HG03039 (cell line): ENCODE data around the gene YPEL5.
A peak's percentile ranks its signal among the peaks of the same experiment; 100 is the strongest.
"Not testable (repeated sequence)": the region's sequence is repeated elsewhere in the genome, so short reads cannot be mapped to it uniquely, and the experiment has no call there.

Experiments
- ATAC-seq: cut with Tn5 transposase; IDR thresholded peaks from one replicate; pipeline ENCODE4 v1.9.1; 2021; ENCODE audit warnings: mild to moderate bottlenecking, moderate library complexity; ENCODE audit not compliant: unreplicated experiment

Gene YPEL5

GRCh38 chr2:30136764-30137444, 9.9 kb upstream of the YPEL5 start:
- ATAC-seq, result no peak

GRCh38 chr2:30139131-30139870, 7.5 kb upstream of the YPEL5 start:
- peak; percentile 61 for ATAC-seq

GRCh38 chr2:30141136-30141535, 5.7 kb upstream of the YPEL5 start:
- no peak for ATAC-seq

- no peak for ATAC-seq
Measured at GRCh38 chr2:30144260-30144659, 2.5 kb upstream of the YPEL5 start.

GRCh38 chr2:30144951-30145350, 1.9 kb upstream of the YPEL5 start:
- not testable (repeated sequence) for ATAC-seq

GRCh38 chr2:30145826-30146336, 926 bp upstream of the YPEL5 start:
- ATAC-seq, result no peak

GRCh38 chr2:30147196-30147714, 448 bp downstream of the YPEL5 start:
- ATAC-seq, result peak; percentile 0

- peak; percentile 24 for ATAC-seq
Measured at GRCh38 chr2:30147715-30148610, 1.2 kb downstream of the YPEL5 start.

GRCh38 chr2:30148850-30149249, 2.0 kb downstream of the YPEL5 start:
- no peak for ATAC-seq

GRCh38 chr2:30149513-30149912, 2.7 kb downstream of the YPEL5 start:
- ATAC-seq, result no peak

GRCh38 chr2:30149976-30150375, 3.2 kb downstream of the YPEL5 start:
- no peak for ATAC-seq

- ATAC-seq, result no peak
Measured at GRCh38 chr2:30150786-30151185, 4.0 kb downstream of the YPEL5 start.

- no peak for ATAC-seq
Measured at GRCh38 chr2:30152385-30152784, 5.6 kb downstream of the YPEL5 start.

GRCh38 chr2:30155202-30155601, 8.4 kb downstream of the YPEL5 start:
- ATAC-seq, result no peak

GRCh38 chr2:30155889-30156658, 9.3 kb downstream of the YPEL5 start:
- ATAC-seq, result no peak

GRCh38 chr2:30157616-30158015, 10.8 kb downstream of the YPEL5 start:
- no peak for ATAC-seq

GRCh38 chr2:30159766-30160165, 13.0 kb downstream of the YPEL5 start:
- no peak for ATAC-seq

- no peak for ATAC-seq
Measured at GRCh38 chr2:30161929-30162706, 15.3 kb downstream of the YPEL5 start.

GRCh38 chr2:30162806-30163205, 16.0 kb downstream of the YPEL5 start:
- no peak for ATAC-seq
